OCI-LY3 (cell line): ENCODE results near the gene CFAP74.
"Not testable (repeated sequence)": the region's sequence is repeated elsewhere in the genome, so short reads cannot be mapped to it uniquely, and the experiment has no call there.

Source experiments
- H2AFZ ChIP-seq: fragments of 200-600, 300-600 bp; shearing (Covaris generic); 2 replicates; pipeline ENCODE4 v1.6.0; 2014; ENCODE audit warnings: antibody characterized with exemption, low read depth, low read length
- H3K27ac ChIP-seq: fragments of 200-600, 300-600 bp; sonication (generic); 2 replicates; pipeline ENCODE4 v1.5.1; 2014; ENCODE audit warnings: mild to moderate bottlenecking, low read length, moderate library complexity, mixed read lengths
- H3K27me3 ChIP-seq: fragments of 200-600, 300-600 bp; sonication (generic); 2 replicates; pipeline ENCODE4 v1.6.1; 2014; ENCODE audit warnings: low read depth, low read length, mixed read lengths
- H3K36me3 ChIP-seq: fragments of 200-600, 300-600 bp; sonication (generic); replicated peaks from 2 replicates; pipeline ENCODE3; 2014; ENCODE audit warnings: low read depth, low read length, mixed read lengths
- H3K4me1 ChIP-seq: fragments of 300-600, 200-600 bp; sonication (generic); 2 replicates; pipeline ENCODE4 v1.6.1; 2014; ENCODE audit warnings: low read length, mixed read lengths
- H3K4me2 ChIP-seq: fragments of 200-600, 300-600 bp; sonication (generic); 2 replicates; pipeline ENCODE4 v1.6.1; 2014; ENCODE audit warnings: low read length, mixed read lengths
- H3K4me3 ChIP-seq: fragments of 300-600, 200-600 bp; sonication (generic); 2 replicates; pipeline ENCODE4 v1.5.1; 2014; ENCODE audit warnings: antibody characterized with exemption, mild to moderate bottlenecking, low read length, moderate library complexity
- H3K79me2 ChIP-seq: fragments of 300-600, 200-600 bp; shearing (Covaris generic); 2 replicates; pipeline ENCODE4 v1.6.1; 2014; ENCODE audit warnings: mild to moderate bottlenecking, low read length, mixed read lengths
- H3K9ac ChIP-seq: fragments of 300-600, 200-600 bp; shearing (Covaris generic); 2 replicates; pipeline ENCODE4 v1.6.0; 2014; ENCODE audit warnings: mild to moderate bottlenecking, low read length, moderate library complexity
- H3K9me3 ChIP-seq: fragments of 200-600, 300-600 bp; shearing (Covaris generic); 2 replicates; pipeline ENCODE4 v1.6.1; 2014; ENCODE audit warnings: low read length, mixed read lengths; ENCODE audit not compliant: insufficient read depth
- H4K20me1 ChIP-seq: fragments of 200-600, 300-600 bp; sonication (generic); 2 replicates; pipeline ENCODE4 v1.6.1; 2016; ENCODE audit warnings: low read length, mixed read lengths; ENCODE audit not compliant: insufficient read depth
- CTCF ChIP-seq: fragments of 200-600, 300-600 bp; sonication (generic); IDR thresholded peaks from 2 replicates; pipeline ENCODE4 v1.5.1; 2014; ENCODE audit warnings: antibody characterized with exemption, low read length, low read depth
- EZH2phosphoT487 ChIP-seq: fragments of 200-600 bp; shearing (Covaris generic); IDR thresholded peaks from 2 replicates; pipeline ENCODE4 v1.6.1; 2018; ENCODE audit warnings: antibody characterized with exemption, mixed run types, low read depth

Gene CFAP74

GRCh38 chr1:1979482-1980165, 24.0 kb downstream of the CFAP74 start:
- Histone ChIP-seq H3K4me1 (no peaks in the 10 kb centered on the region), H3K36me3 (no peaks in the 10 kb centered on the region), H3K4me2 (no peak overlapping the region), H2AFZ (no peak overlapping the region), H3K9ac (no peak overlapping the region), H3K9me3 (no peaks in the 10 kb centered on the region), H4K20me1 (no peaks in the 10 kb centered on the region), H3K27me3 (no peaks in the 10 kb centered on the region), H3K27ac (no peak overlapping the region), H3K79me2 (no peaks in the 10 kb centered on the region), H3K4me3 (no peak overlapping the region)
- TF ChIP-seq CTCF (no peak), EZH2phosphoT487 (no peak)

- not testable (repeated sequence) for H3K4me2 ChIP-seq, H3K79me2 ChIP-seq, H3K36me3 ChIP-seq, H3K4me1 ChIP-seq, H3K27me3 ChIP-seq, H3K9ac ChIP-seq, H2AFZ ChIP-seq, H3K4me3 ChIP-seq, H4K20me1 ChIP-seq, H3K27ac ChIP-seq, H3K9me3 ChIP-seq
Observed at GRCh38 chr1:1978690-1979481, 24.7 kb downstream of the CFAP74 start.

- Histone ChIP-seq H3K79me2 (no peaks in the 10 kb centered on the region), H4K20me1 (no peaks in the 10 kb centered on the region), H3K4me3 (no peak overlapping the region), H3K4me1 (no peaks in the 10 kb centered on the region), H3K36me3 (no peaks in the 10 kb centered on the region), H3K27me3 (no peaks in the 10 kb centered on the region), H3K9me3 (no peaks in the 10 kb centered on the region), H3K27ac (no peak overlapping the region), H2AFZ (no peak overlapping the region), H3K9ac (no peak overlapping the region), H3K4me2 (no peak overlapping the region)
- no peak for TF ChIP-seq EZH2phosphoT487
- no peak for TF ChIP-seq CTCF
Observed at GRCh38 chr1:1978108-1978507, 25.5 kb downstream of the CFAP74 start.

GRCh38 chr1:1976031-1976430, 27.6 kb downstream of the CFAP74 start:
- no peaks in the 10 kb centered on the region for H3K27me3 ChIP-seq
- no peak overlapping the region for H3K4me2 ChIP-seq
- no peak overlapping the region for H2AFZ ChIP-seq
- TF ChIP-seq EZH2phosphoT487 = no peak
- TF ChIP-seq CTCF = no peak
- no peaks in the 10 kb centered on the region for H4K20me1 ChIP-seq
- no peaks in the 10 kb centered on the region; the same call in 1 of the 2 replicates for H3K9me3 ChIP-seq
- H3K4me3 ChIP-seq = no peak overlapping the region
- no peak overlapping the region for H3K27ac ChIP-seq
- H3K4me1 ChIP-seq = no peaks in the 10 kb centered on the region
- H3K9ac ChIP-seq = no peak overlapping the region
- H3K36me3 ChIP-seq = no peaks in the 10 kb centered on the region
- no peaks in the 10 kb centered on the region for H3K79me2 ChIP-seq
